ENCODE measurements around the gene AP2B1.
"Not testable (repeated sequence)": the region's sequence is repeated elsewhere in the genome, so short reads cannot be mapped to it uniquely, and the experiment has no call there.

The AP2B1 gene

DNA sequence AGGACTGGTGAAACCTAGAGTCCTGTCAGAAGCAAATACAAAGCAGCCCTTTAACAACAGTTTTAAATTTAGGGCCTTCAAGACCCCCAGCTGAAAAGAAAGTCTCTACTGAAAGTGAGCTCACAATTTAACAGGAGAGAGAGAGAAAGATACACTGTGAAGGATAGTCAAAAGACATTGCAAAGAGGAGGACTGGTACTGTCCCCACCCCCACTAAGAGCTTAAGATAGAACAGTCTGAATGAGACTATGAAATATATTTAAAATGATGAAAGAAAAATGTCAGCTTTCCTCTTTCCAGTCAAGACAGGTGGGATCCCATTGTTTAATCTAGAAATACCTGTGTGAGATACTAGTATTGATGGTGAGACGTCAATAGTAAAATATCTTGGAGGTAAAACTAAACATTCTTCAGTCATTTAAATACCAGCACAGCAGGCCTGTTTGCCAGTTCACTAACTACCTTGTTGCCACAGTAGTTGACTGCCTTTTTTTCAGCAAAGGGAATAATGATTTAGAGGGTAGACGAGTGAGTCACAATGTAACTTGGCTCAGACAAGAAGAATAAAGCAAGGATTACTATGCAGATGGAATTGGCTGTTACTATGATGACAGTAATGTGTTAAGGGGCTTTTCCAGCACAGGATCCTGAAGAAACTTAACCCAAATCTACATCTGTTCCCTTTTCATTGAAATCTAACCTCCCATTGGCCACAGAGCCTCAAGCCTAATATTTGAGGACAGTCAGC, 97.1 kb downstream of the AP2B1 start:
- Histone ChIP-seq H3K36me3 (ENCODE audit: control insufficient read depth, insufficient read depth, low read length) (peaks cover 12% of the 10 kb centered on the region), H3K27ac (ENCODE audit: insufficient read depth, low read depth, low read length, poor library complexity, severe bottlenecking) (no peak overlapping the region), H3K4me1 (ENCODE audit: control insufficient read depth, insufficient read depth, low read length) (peaks cover 6% of the 10 kb centered on the region), H3K9me3 (ENCODE audit: control insufficient read depth, low read length) (no peaks in the 10 kb centered on the region), H3K27me3 (ENCODE audit: control insufficient read depth, insufficient read depth, low read length, poor library complexity, severe bottlenecking) (no peaks in the 10 kb centered on the region), H3K4me3 (ENCODE audit: insufficient read depth, low read depth, low read length) (no peak overlapping the region)
- WGBS, 2 experiments, result 4 to 17% methylated on average over 1 to 2 of the region's 2 CpGs

DNA sequence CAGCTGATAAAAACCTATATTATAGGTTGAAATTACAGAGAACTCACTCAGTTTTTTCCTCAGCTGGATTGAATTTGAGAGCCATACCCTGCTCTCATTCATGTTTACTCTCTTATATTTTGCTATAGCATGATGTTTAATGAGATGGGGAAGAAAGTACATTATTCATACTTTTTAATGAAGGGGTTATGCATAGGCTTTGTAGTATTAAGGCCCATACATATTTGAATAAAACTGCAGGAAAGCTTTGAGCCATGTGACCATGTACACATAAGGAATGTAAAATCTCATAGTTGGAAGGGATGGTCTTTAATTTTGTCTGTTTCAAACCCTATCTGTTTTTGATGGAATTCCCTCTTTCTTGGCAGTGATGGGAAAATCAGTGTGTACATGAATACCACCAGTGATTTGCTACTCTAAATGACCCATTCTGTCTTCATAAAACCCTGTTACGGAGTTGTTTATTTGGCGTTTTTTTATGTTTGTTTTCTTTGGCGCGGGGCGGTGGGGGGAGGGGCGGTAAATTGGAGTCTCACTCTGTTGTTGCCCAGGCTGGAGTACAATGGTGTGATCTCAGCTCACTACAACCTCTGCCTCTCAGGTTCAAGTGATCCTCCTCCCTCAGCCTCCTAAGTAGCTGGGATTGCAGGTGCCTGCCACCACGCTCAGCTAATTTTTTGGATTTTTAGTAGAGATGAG, 105.5 kb downstream of the AP2B1 start:
- Histone ChIP-seq H3K4me1 (ENCODE audit: control insufficient read depth, insufficient read depth, low read length) (no peaks in the 10 kb centered on the region), H3K36me3 (ENCODE audit: control insufficient read depth, insufficient read depth, low read length) (peaks cover 5% of the 10 kb centered on the region), H3K9me3 (ENCODE audit: control insufficient read depth, low read length) (no peaks in the 10 kb centered on the region), H3K27me3 (ENCODE audit: control insufficient read depth, insufficient read depth, low read length, poor library complexity, severe bottlenecking) (no peaks in the 10 kb centered on the region), H3K4me3 (ENCODE audit: insufficient read depth, low read depth, low read length) (no peak overlapping the region), H3K27ac (ENCODE audit: insufficient read depth, low read depth, low read length, poor library complexity, severe bottlenecking) (no peak overlapping the region)
- 96% methylated on average over 7 of the region's 7 CpGs for WGBS, 2 experiments

GRCh38 chr17:35693662-35694061, 106.5 kb downstream of the AP2B1 start:
- peaks cover 5% of the 10 kb centered on the region for H3K36me3 ChIP-seq (ENCODE audit: control insufficient read depth, insufficient read depth, low read length)
- no peak overlapping the region for H3K4me3 ChIP-seq (ENCODE audit: insufficient read depth, low read depth, low read length)
- 88 to 97% methylated on average over 3 of the region's 3 CpGs for WGBS, 2 experiments
- H3K27ac ChIP-seq (ENCODE audit: insufficient read depth, low read depth, low read length, poor library complexity, severe bottlenecking), result no peak overlapping the region
- H3K9me3 ChIP-seq (ENCODE audit: control insufficient read depth, low read length), result no peaks in the 10 kb centered on the region
- H3K27me3 ChIP-seq (ENCODE audit: control insufficient read depth, insufficient read depth, low read length, poor library complexity, severe bottlenecking), result no peaks in the 10 kb centered on the region
- H3K4me1 ChIP-seq (ENCODE audit: control insufficient read depth, insufficient read depth, low read length), result no peaks in the 10 kb centered on the region

- Histone ChIP-seq H3K4me3 (ENCODE audit: insufficient read depth, low read depth, low read length) (no peak overlapping the region), H3K27ac (ENCODE audit: insufficient read depth, low read depth, low read length, poor library complexity, severe bottlenecking) (no peak overlapping the region), H3K36me3 (ENCODE audit: control insufficient read depth, insufficient read depth, low read length) (no peaks in the 10 kb centered on the region), H3K9me3 (ENCODE audit: control insufficient read depth, low read length) (no peaks in the 10 kb centered on the region), H3K4me1 (ENCODE audit: control insufficient read depth, insufficient read depth, low read length) (no peaks in the 10 kb centered on the region), H3K27me3 (ENCODE audit: control insufficient read depth, insufficient read depth, low read length, poor library complexity, severe bottlenecking) (no peaks in the 10 kb centered on the region)
- 91 to 96% methylated on average over 2 of the region's 2 CpGs for WGBS, 2 experiments
Observed at GRCh38 chr17:35694906-35695305, 107.8 kb downstream of the AP2B1 start.

DNA sequence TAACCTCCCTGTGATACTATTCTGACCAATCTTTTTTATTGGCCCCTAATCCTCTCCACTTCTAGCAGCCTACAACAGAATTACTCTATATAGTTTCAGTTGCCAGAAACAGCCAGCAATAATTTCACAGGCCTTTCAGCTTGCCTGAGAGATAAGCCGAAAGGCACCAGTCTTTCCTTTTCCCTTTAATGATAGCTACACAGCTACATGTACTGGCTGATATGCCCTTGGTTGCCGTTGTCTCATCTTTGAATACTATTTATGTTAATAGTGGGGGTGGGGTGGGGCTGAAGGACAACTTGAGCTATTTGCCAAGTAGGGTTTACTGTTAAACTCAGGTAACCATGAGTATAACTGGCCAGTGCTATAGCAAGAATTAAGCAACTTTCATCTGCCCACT, 108.5 kb downstream of the AP2B1 start:
- Histone ChIP-seq H3K4me3 (ENCODE audit: insufficient read depth, low read depth, low read length) (no peak overlapping the region), H3K36me3 (ENCODE audit: control insufficient read depth, insufficient read depth, low read length) (no peaks in the 10 kb centered on the region), H3K27ac (ENCODE audit: insufficient read depth, low read depth, low read length, poor library complexity, severe bottlenecking) (no peak overlapping the region), H3K9me3 (ENCODE audit: control insufficient read depth, low read length) (no peaks in the 10 kb centered on the region), H3K4me1 (ENCODE audit: control insufficient read depth, insufficient read depth, low read length) (no peaks in the 10 kb centered on the region), H3K27me3 (ENCODE audit: control insufficient read depth, insufficient read depth, low read length, poor library complexity, severe bottlenecking) (no peaks in the 10 kb centered on the region)
- 88 to 96% methylated on average over 2 of the region's 2 CpGs for WGBS, 2 experiments

DNA sequence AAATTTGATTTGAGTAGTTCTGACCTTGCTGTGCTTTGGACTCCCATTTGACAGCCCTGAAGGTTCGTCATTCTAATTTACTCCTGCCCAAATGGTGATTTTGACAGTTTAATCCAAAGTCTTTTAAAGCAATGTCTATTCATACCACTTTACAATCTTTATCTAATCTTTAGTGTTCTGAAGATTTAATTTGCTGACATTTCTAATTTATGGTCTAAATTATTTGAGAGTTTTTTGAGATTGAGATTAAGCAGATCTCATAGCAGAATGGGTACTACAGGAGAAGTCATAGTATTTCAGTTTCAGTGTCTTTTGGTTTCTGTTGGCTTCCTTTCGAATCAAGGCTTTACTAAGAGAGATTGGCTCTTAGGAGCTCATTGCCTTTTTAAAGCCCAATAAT, 111.7 kb downstream of the AP2B1 start:
- Histone ChIP-seq H3K4me3 (ENCODE audit: insufficient read depth, low read depth, low read length) (no peak overlapping the region), H3K27me3 (ENCODE audit: control insufficient read depth, insufficient read depth, low read length, poor library complexity, severe bottlenecking) (no peaks in the 10 kb centered on the region), H3K9me3 (ENCODE audit: control insufficient read depth, low read length) (no peaks in the 10 kb centered on the region), H3K27ac (ENCODE audit: insufficient read depth, low read depth, low read length, poor library complexity, severe bottlenecking) (no peak overlapping the region), H3K4me1 (ENCODE audit: control insufficient read depth, insufficient read depth, low read length) (no peaks in the 10 kb centered on the region), H3K36me3 (ENCODE audit: control insufficient read depth, insufficient read depth, low read length) (no peaks in the 10 kb centered on the region)
- whole genome bisulfite sequencing, 2 experiments, result 92 to 97% methylated on average over 2 of the region's 2 CpGs

DNA sequence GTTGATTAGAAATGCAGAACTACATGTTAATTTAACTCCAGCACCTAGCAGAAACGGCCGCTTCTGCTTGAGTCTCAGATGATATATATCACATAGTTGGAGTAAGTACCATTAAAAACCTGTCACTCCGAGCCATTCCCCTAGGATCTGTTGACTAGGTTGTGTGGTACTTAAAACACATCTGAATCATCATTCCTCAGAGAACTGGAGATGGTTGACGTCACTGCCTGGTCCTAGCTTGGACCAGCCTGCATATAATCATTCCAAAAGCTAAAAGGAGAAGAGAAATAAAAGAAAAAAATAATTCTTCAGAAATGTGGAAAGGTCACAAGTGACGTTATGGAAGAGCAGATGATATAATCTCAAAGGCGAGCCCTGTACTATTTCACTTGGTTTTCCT, 113.0 kb downstream of the AP2B1 start:
- no peaks in the 10 kb centered on the region for H3K27me3 ChIP-seq (ENCODE audit: control insufficient read depth, insufficient read depth, low read length, poor library complexity, severe bottlenecking)
- 96 to 98% methylated on average over 5 to 6 of the region's 6 CpGs for WGBS, 2 experiments
- H3K27ac ChIP-seq (ENCODE audit: insufficient read depth, low read depth, low read length, poor library complexity, severe bottlenecking), result no peak overlapping the region
- no peak overlapping the region for H3K4me3 ChIP-seq (ENCODE audit: insufficient read depth, low read depth, low read length)
- no peaks in the 10 kb centered on the region for H3K4me1 ChIP-seq (ENCODE audit: control insufficient read depth, insufficient read depth, low read length)
- H3K36me3 ChIP-seq (ENCODE audit: control insufficient read depth, insufficient read depth, low read length), result no peaks in the 10 kb centered on the region
- no peaks in the 10 kb centered on the region for H3K9me3 ChIP-seq (ENCODE audit: control insufficient read depth, low read length)

GRCh38 chr17:35701491-35701890, 114.4 kb downstream of the AP2B1 start:
- no peak overlapping the region for H3K4me3 ChIP-seq (ENCODE audit: insufficient read depth, low read depth, low read length)
- H3K9me3 ChIP-seq (ENCODE audit: control insufficient read depth, low read length), result no peaks in the 10 kb centered on the region
- H3K36me3 ChIP-seq (ENCODE audit: control insufficient read depth, insufficient read depth, low read length), result no peaks in the 10 kb centered on the region
- no peak overlapping the region for H3K27ac ChIP-seq (ENCODE audit: insufficient read depth, low read depth, low read length, poor library complexity, severe bottlenecking)
- no peaks in the 10 kb centered on the region for H3K4me1 ChIP-seq (ENCODE audit: control insufficient read depth, insufficient read depth, low read length)
- no peaks in the 10 kb centered on the region for H3K27me3 ChIP-seq (ENCODE audit: control insufficient read depth, insufficient read depth, low read length, poor library complexity, severe bottlenecking)
- 95 to 96% methylated on average over 5 of the region's 5 CpGs for WGBS, 2 experiments

GRCh38 chr17:35703308-35703707, 116.2 kb downstream of the AP2B1 start:
- H3K27ac ChIP-seq (ENCODE audit: insufficient read depth, low read depth, low read length, poor library complexity, severe bottlenecking); H3K9me3 ChIP-seq (ENCODE audit: control insufficient read depth, low read length); H3K36me3 ChIP-seq (ENCODE audit: control insufficient read depth, insufficient read depth, low read length); H3K4me3 ChIP-seq (ENCODE audit: insufficient read depth, low read depth, low read length); H3K27me3 ChIP-seq (ENCODE audit: control insufficient read depth, insufficient read depth, low read length, poor library complexity, severe bottlenecking); H3K4me1 ChIP-seq (ENCODE audit: control insufficient read depth, insufficient read depth, low read length): not testable (repeated sequence)
- 95 to 99% methylated on average over 2 of the region's 2 CpGs for WGBS, 2 experiments

DNA sequence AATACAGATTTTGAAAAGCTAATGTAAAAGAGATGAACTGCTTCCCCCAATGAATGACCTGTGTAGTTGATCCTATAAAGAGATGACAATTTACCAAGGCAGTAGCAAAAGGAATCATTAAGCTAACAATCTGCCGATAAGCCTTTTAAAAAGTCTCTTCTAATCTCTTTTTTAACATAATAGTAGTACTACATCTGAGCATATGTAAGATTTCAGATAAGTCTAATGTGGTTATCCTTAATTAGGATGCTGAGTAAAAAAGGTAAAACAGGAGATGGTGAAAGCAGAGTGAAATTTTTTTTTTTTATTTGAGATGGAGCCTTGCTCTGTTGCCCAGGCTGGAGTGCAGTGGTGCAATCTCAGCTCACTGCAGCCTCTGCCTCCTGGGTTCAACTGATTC, 118.1 kb downstream of the AP2B1 start:
- WGBS, 2 experiments, result no CpG with 5 or more reads among the region's 1 CpG
- H3K36me3 ChIP-seq (ENCODE audit: control insufficient read depth, insufficient read depth, low read length), result no peaks in the 10 kb centered on the region

More for the DNA sequence above, 118.1 kb downstream of the AP2B1 start:
- H3K4me1 ChIP-seq (ENCODE audit: control insufficient read depth, insufficient read depth, low read length), result no peaks in the 10 kb centered on the region
- H3K9me3 ChIP-seq (ENCODE audit: control insufficient read depth, low read length), result no peaks in the 10 kb centered on the region
- no peak overlapping the region for H3K4me3 ChIP-seq (ENCODE audit: insufficient read depth, low read depth, low read length)
- no peaks in the 10 kb centered on the region for H3K27me3 ChIP-seq (ENCODE audit: control insufficient read depth, insufficient read depth, low read length, poor library complexity, severe bottlenecking)
- H3K27ac ChIP-seq (ENCODE audit: insufficient read depth, low read depth, low read length, poor library complexity, severe bottlenecking), result no peak overlapping the region
